KMS-11 (cell line): ENCODE measurements around the gene ANXA2R.
A peak's percentile ranks its signal among the peaks of the same experiment; 100 is the strongest.

Experiments used
- H2AFZ ChIP-seq: fragments of 200-600 bp; sonication (generic); 2 replicates; pipeline ENCODE4 v1.6.1; 2016; ENCODE audit warnings: antibody characterized with exemption, mixed run types, low read depth
- H3K27ac ChIP-seq: fragments of 200-600 bp; sonication (generic); 2 replicates; pipeline ENCODE4 v1.6.1; 2016; ENCODE audit warnings: mild to moderate bottlenecking, mixed run types
- H3K27me3 ChIP-seq: fragments of 200-600 bp; sonication (generic); 2 replicates; pipeline ENCODE4 v1.6.1; 2017; ENCODE audit warnings: mild to moderate bottlenecking, low read depth, mixed run types, moderate library complexity; ENCODE audit not compliant: insufficient read depth
- H3K36me3 ChIP-seq: fragments of 200-600 bp; sonication (generic); 2 replicates; pipeline ENCODE4 v1.6.1; 2017; ENCODE audit warnings: mild to moderate bottlenecking, mixed run types; ENCODE audit not compliant: insufficient read depth
- H3K4me1 ChIP-seq: fragments of 200-600 bp; sonication (generic); 2 replicates; pipeline ENCODE4 v1.6.1; 2016; ENCODE audit warnings: mild to moderate bottlenecking, low read depth, mixed run types; ENCODE audit not compliant: poor library complexity, severe bottlenecking
- H3K4me2 ChIP-seq: fragments of 200-600 bp; sonication (generic); 2 replicates; pipeline ENCODE4 v1.7.0; 2016; ENCODE audit warnings: mild to moderate bottlenecking, mixed run types
- H3K4me3 ChIP-seq: fragments of 200-600 bp; sonication (generic); IDR thresholded peaks from 2 replicates; pipeline ENCODE4 v1.6.1; 2017; ENCODE audit warnings: low read depth, low read length, mixed read lengths; ENCODE audit not compliant: insufficient read depth
- H3K79me2 ChIP-seq: fragments of 200-600 bp; sonication (generic); 2 replicates; pipeline ENCODE4 v1.6.1; 2016; ENCODE audit warnings: low read depth, mixed run types; ENCODE audit not compliant: insufficient read depth
- H3K9ac ChIP-seq: fragments of 200-600 bp; sonication (generic); 2 replicates; pipeline ENCODE4 v1.6.1; 2016; ENCODE audit warnings: mild to moderate bottlenecking, mixed run types
- H4K20me1 ChIP-seq: fragments of 200-600 bp; sonication (generic); 2 replicates; pipeline ENCODE4 v1.6.1; 2016; ENCODE audit warnings: mild to moderate bottlenecking, mixed run types; ENCODE audit not compliant: insufficient read depth
- TF ChIP-seq, protein P1 (sequence below): fragments of 200-600 bp; sonication (generic); conservative IDR thresholded peaks from 2 replicates; pipeline ENCODE4 v1.6.1; 2017; ENCODE audit warnings: low read depth, mild to moderate bottlenecking, antibody characterized with exemption, low read length, moderate library complexity, mixed read lengths

ANXA2R gene

DNA sequence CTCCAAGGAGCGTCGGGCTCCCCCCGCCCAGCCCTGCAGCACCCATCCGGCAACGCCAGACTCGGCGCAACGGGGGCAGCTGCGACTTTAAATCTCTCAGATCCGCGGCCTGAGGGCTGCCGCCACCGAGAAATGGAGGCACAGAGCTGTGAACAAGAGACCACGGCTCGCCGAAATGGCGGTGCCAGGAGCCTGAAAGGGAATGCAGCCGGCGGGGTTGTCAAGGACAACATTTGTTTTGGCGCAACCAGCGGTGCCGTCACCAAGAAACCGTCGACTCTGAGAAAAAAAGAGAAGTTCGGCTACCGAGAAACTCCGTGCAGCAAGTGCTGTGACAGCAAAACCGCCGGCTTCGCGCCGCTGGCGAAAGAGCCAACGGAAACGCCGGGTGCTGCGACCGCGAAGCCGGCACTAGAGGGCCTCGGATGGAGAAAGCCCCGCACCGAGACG, 2.1 kb upstream of the ANXA2R start:
- no peaks in the 10 kb centered on the region; the same call in 1 of the 2 replicates for H3K79me2 ChIP-seq
- H4K20me1 ChIP-seq: no peaks in the 10 kb centered on the region
- H2AFZ ChIP-seq: peak overlapping the region; percentile 53
- TF ChIP-seq, protein P1, sequence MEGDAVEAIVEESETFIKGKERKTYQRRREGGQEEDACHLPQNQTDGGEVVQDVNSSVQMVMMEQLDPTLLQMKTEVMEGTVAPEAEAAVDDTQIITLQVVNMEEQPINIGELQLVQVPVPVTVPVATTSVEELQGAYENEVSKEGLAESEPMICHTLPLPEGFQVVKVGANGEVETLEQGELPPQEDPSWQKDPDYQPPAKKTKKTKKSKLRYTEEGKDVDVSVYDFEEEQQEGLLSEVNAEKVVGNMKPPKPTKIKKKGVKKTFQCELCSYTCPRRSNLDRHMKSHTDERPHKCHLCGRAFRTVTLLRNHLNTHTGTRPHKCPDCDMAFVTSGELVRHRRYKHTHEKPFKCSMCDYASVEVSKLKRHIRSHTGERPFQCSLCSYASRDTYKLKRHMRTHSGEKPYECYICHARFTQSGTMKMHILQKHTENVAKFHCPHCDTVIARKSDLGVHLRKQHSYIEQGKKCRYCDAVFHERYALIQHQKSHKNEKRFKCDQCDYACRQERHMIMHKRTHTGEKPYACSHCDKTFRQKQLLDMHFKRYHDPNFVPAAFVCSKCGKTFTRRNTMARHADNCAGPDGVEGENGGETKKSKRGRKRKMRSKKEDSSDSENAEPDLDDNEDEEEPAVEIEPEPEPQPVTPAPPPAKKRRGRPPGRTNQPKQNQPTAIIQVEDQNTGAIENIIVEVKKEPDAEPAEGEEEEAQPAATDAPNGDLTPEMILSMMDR: no peak; the same call in 1 of the 2 replicates
- peak overlapping the region; percentile 96 for H3K4me2 ChIP-seq
- no peaks in the 10 kb centered on the region for H3K27me3 ChIP-seq
- no peaks in the 10 kb centered on the region for H3K36me3 ChIP-seq
- H3K4me1 ChIP-seq: peaks cover 26% of the 10 kb centered on the region
- H3K9ac ChIP-seq: peak overlapping the region; percentile 97
- no peak overlapping the region for H3K4me3 ChIP-seq
- peak overlapping the region; percentile 99 for H3K27ac ChIP-seq

DNA sequence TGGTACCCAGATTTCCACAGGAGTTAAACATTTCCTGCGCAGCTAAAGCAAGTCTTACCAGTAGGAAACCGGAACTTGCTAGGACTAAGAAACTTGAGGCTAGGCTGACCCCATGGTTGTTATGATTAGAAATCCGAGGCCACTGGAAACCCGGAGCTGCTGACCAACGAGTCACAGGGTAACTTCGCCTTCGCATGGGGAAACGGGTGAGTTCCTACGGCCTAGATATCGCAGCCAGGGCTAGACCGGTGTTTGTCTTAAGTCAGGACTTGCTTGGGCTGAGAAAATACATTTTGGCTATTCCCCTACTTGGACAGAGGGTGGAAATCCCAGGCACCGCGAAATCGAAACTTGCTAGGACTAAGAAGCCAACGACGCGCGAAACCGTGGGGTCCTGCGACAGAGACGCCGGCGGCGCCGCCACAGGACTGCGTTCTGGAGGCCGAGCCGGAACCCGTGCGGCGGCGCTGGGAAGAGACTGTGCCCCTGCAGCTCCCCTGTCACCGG, 1.6 kb upstream of the ANXA2R start:
- no peaks in the 10 kb centered on the region for H3K27me3 ChIP-seq

DNA sequence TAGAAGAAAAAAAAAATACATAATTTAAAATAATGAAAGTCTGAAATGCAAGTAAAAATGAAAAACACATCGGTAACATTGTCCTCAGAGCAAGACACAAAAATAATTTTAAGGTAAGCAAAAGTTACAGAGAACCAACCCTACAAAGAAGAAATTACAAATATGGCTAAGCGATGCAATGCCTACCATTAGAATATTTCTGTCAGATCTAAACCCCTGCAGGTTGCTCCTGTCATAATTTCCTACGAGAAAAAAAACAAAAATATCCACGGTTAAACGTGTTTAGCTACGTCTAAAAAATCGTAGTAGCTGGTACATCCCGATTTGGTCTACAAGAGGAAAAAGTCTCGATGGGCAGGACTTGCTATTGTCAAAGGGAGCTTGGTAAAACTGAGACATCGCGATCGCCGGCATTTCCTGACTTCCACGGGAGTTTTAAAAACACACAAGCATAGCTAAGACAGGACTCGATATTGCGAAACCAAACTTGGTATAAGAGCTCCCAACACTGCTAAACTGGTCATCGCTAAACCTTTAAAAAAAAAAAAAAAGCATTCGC, 1.1 kb upstream of the ANXA2R start:
- H3K4me3 ChIP-seq: no peak overlapping the region
- no peaks in the 10 kb centered on the region for H4K20me1 ChIP-seq
- peaks cover 16% of the 10 kb centered on the region for H3K4me1 ChIP-seq
- peak overlapping the region; percentile 99 for H3K27ac ChIP-seq
- TF ChIP-seq, protein P1: no peak
- no peaks in the 10 kb centered on the region; the same call in 1 of the 2 replicates for H3K79me2 ChIP-seq
- no peaks in the 10 kb centered on the region for H3K36me3 ChIP-seq
- H3K4me2 ChIP-seq: peak overlapping the region; percentile 96
- peak overlapping the region; percentile 53 for H2AFZ ChIP-seq
- H3K9ac ChIP-seq: peak overlapping the region; percentile 97
- no peaks in the 10 kb centered on the region for H3K27me3 ChIP-seq

More for the DNA sequence above, 1.6 kb upstream of the ANXA2R start:
- peak overlapping the region; percentile 53 for H2AFZ ChIP-seq
- H3K79me2 ChIP-seq: no peaks in the 10 kb centered on the region; the same call in 1 of the 2 replicates
- no peaks in the 10 kb centered on the region for H4K20me1 ChIP-seq
- peak overlapping the region; percentile 97 for H3K9ac ChIP-seq
- TF ChIP-seq, protein P1: 0 out of 2 replicates have a peak, but pooled peaks have one; percentile 5
- H3K4me2 ChIP-seq: peak overlapping the region; percentile 96
- H3K4me3 ChIP-seq: no peak overlapping the region
- no peaks in the 10 kb centered on the region for H3K36me3 ChIP-seq
- H3K4me1 ChIP-seq: peaks cover 22% of the 10 kb centered on the region
- H3K27ac ChIP-seq: peak overlapping the region; percentile 99

DNA sequence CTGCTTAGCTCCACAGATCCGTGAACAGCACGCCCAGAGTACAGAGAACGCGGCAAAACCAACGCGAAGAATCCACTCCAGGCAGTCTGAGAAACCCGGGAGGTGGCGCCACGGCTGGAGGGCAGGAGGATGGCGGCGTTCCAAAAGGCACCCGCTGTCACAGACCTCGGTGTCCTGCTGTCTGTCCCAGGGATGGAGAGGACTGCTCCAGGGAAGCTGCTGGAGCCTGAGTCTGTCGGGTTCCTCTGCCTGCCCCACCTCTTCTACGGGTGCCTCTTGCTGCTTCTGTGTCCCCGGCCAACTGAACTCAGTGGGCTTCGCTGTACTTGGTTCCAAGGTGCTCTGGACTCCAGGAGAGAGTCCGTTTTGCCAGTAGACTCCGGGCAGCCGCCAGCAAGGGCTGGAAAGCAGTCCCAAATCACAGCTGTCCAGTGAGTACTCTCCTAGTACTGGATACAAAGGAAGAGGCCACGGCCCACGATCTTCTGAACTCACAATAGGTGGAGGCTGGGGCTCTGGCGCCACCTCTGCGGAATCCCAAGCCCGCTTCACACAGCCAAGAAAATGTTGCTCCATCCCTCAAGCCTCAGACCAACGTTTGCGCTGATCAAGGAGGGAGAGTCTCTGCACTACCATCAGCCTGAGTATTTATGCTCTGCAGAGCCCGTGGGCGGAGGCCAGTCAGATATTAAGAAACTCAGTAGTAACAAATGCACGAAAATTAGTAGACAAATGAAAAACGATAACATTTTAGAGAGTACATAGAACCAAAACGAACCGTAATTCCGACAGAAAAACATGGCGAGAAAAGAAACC, 440 bp downstream of the ANXA2R start:
- H3K9ac ChIP-seq: peak overlapping the region; percentile 97
- H3K4me1 ChIP-seq: peaks cover 5% of the 10 kb centered on the region
- TF ChIP-seq, protein P1: no peak
- no peaks in the 10 kb centered on the region for H4K20me1 ChIP-seq
- peak overlapping the region; percentile 96 for H3K4me2 ChIP-seq
- no peaks in the 10 kb centered on the region for H3K27me3 ChIP-seq
- H3K36me3 ChIP-seq: no peaks in the 10 kb centered on the region
- H3K79me2 ChIP-seq: no peaks in the 10 kb centered on the region; the same call in 1 of the 2 replicates
- peak overlapping the region; percentile 62 for H3K4me3 ChIP-seq
- peak overlapping the region; percentile 99 for H3K27ac ChIP-seq
- H2AFZ ChIP-seq: peak overlapping the region; percentile 72
